Right renal cortex interstitium (tissue), 3 donors: Measurements from ENCODE around the gene OR2AE1. TPM values are rescaled to one million over a fixed set of nuclear protein-coding genes. Genes with fewer than 3 reads are reported as not detected.

Experiments used
- polyA plus RNA-seq, 3 donors: library from polyadenylated mRNA; unstranded; fragments of 120-200 nt; gene quantifications; one replicate each; pipeline ENCODE4 v1.2.1, GENCODE V29; 2013; ENCODE audit not compliant: insufficient read length in 3 of 3

Gene OR2AE1
- polyA plus RNA-seq, 3 donors = not detected

Other genes with a start within 250 kb of the OR2AE1 start
- gene CYP3A5, start 197.0 kb downstream of the OR2AE1 start, polyA plus RNA-seq = 1 to 10 TPM in 2 of 3 donors, under 1 TPM in 1; 1.00 to 1.4 (median 1.0) TPM
- gene CYP3A7, start 141.8 kb downstream of the OR2AE1 start, polyA plus RNA-seq = 1 to 10 TPM in 1 of 3 donors, under 1 TPM in 2; 0.46 to 1.1 (median 0.69) TPM
- under 1 TPM; 0.06 to 0.22 (median 0.20) TPM for gene CYP3A4, start 92.8 kb downstream of the OR2AE1 start, polyA plus RNA-seq
- gene CYP3A43, start 49.0 kb downstream of the OR2AE1 start, polyA plus RNA-seq = under 1 TPM; 0.17 to 0.39 (median 0.32) TPM
- gene TRIM4, start 42.5 kb upstream of the OR2AE1 start, polyA plus RNA-seq = 10 to 100 TPM; 36.0 to 41.3 (median 41.1) TPM
- gene GJC3, start 52.6 kb upstream of the OR2AE1 start, polyA plus RNA-seq = 1 to 10 TPM in 2 of 3 donors, under 1 TPM in 1; 0.82 to 1.3 (median 1.0) TPM
- 10 to 100 TPM; 48.4 to 73.4 (median 71.9) TPM for gene AZGP1, start 99.0 kb upstream of the OR2AE1 start, polyA plus RNA-seq
- gene ZKSCAN1, start 138.6 kb upstream of the OR2AE1 start, polyA plus RNA-seq = 10 to 100 TPM; 48.5 to 52.4 (median 52.3) TPM
- gene ZSCAN21, start 172.7 kb upstream of the OR2AE1 start, polyA plus RNA-seq = 10 to 100 TPM; 21.3 to 24.3 (median 21.8) TPM
- 10 to 100 TPM; 48.9 to 54.5 (median 53.0) TPM for gene ZNF3, start 204.7 kb upstream of the OR2AE1 start, polyA plus RNA-seq
- gene COPS6, start 211.9 kb upstream of the OR2AE1 start, polyA plus RNA-seq = 100 to 1,000 TPM; 124 to 140 (median 136) TPM
- 100 to 1,000 TPM; 146 to 157 (median 157) TPM for gene MCM7, start 224.4 kb upstream of the OR2AE1 start, polyA plus RNA-seq
- 10 to 100 TPM; 27.7 to 34.3 (median 31.7) TPM for gene AP4M1, start 224.6 kb upstream of the OR2AE1 start, polyA plus RNA-seq
- 10 to 100 TPM; 50.7 to 55.0 (median 54.9) TPM for gene TAF6, start 242.3 kb upstream of the OR2AE1 start, polyA plus RNA-seq
- 10 to 100 TPM; 46.4 to 52.3 (median 50.7) TPM for gene CNPY4, start 242.6 kb upstream of the OR2AE1 start, polyA plus RNA-seq
- gene MBLAC1, start 249.9 kb upstream of the OR2AE1 start, polyA plus RNA-seq = 1 to 10 TPM; 1.2 to 1.7 (median 1.3) TPM